Effector memory CD4-positive, alpha-beta T cell (primary cell): ENCODE data around the gene SLC25A33.

Source experiments
- DNase-seq, 3 donors: peaks; one replicate each; pipeline ENCODE4 v3.0.0-alpha.2; 2020
- H3K27ac ChIP-seq: 2 replicates; pipeline ENCODE4 v1.7.0; 2013; ENCODE audit warnings: mild to moderate bottlenecking, low read length, moderate library complexity; ENCODE audit not compliant: insufficient read depth, poor library complexity, severe bottlenecking
- H3K27me3 ChIP-seq: replicated peaks from 2 replicates; pipeline ENCODE4 v1.7.0; 2013; ENCODE audit warnings: mild to moderate bottlenecking, low read length; ENCODE audit not compliant: insufficient read depth, control insufficient read depth, poor library complexity, severe bottlenecking
- H3K36me3 ChIP-seq: 2 replicates; pipeline ENCODE4 v1.7.0; 2013; ENCODE audit warnings: mild to moderate bottlenecking, low read length, moderate library complexity; ENCODE audit not compliant: control insufficient read depth, insufficient read depth
- H3K4me1 ChIP-seq: 2 replicates; pipeline ENCODE4 v1.7.0; 2013; ENCODE audit warnings: low read length, mild to moderate bottlenecking; ENCODE audit not compliant: control insufficient read depth, insufficient read depth, poor library complexity, severe bottlenecking
- H3K4me3 ChIP-seq: 2 replicates; pipeline ENCODE4 v1.7.0; 2013; ENCODE audit warnings: low read length, low read depth, mild to moderate bottlenecking; ENCODE audit not compliant: insufficient read depth, poor library complexity, severe bottlenecking
- H3K9me3 ChIP-seq: 2 replicates; pipeline ENCODE4 v1.7.0; 2013; ENCODE audit warnings: mild to moderate bottlenecking, low read length, moderate library complexity; ENCODE audit not compliant: control insufficient read depth

The SLC25A33 gene

DNA sequence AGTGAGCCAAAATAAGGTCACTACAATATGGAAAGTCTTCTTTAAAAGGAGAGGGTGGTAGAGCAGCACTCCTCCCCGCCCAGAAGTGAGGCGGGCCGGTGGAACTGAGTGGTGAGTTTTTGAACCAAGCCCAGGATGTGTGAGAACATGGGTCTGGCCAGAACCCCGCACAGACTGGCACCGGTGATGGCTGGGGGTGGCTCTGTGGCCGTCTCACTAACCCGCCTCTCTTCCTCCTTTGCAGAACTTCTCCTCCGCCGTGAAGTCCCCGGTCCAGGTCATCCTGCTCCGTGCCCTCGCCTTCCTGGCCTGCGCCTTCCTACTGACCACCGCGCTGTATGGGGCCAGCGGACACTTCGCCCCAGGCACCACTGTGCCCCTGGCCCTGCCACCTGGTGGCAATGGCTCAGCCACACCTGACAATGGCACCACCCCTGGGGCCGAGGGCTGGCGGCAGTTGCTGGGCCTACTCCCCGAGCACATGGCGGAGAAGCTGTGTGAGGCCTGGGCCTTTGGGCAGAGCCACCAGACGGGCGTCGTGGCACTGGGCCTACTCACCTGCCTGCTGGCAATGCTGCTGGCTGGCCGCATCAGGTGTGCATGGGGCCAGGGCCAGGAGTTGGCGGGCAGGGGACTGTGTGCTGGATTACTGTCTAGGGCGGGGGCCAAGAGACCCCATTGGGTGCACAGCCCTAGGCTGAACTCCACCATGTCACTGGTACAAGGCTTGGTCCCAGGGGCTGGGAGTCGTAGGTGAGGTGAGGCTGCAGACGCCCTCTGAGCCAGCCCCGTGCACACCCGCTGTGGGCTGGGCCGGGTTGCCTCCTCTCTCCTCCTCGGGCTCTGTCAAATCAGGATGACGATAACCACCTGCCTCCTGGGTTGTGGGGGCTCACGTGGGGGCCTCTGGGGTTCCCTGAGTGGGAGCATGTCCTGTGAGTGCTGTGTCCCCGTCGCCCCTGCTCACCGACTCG, 61.9 kb downstream of the SLC25A33 start:
- peaks cover 24% of the 10 kb centered on the region for H3K36me3 ChIP-seq

GRCh38 chr1:9601942-9602793, 62.9 kb downstream of the SLC25A33 start:
- Histone ChIP-seq H3K9me3 (no peaks in the 10 kb centered on the region), H3K36me3 (peaks cover 23% of the 10 kb centered on the region), H3K4me3 (no peak overlapping the region), H3K27ac (no peak overlapping the region), H3K4me1 (no peaks in the 10 kb centered on the region), H3K27me3 (no peaks in the 10 kb centered on the region)
- no peak for DNase-seq

More for the DNA sequence above, 61.9 kb downstream of the SLC25A33 start:
- no peak for DNase-seq
- Histone ChIP-seq H3K27ac (no peak overlapping the region), H3K27me3 (no peaks in the 10 kb centered on the region), H3K4me3 (no peak overlapping the region), H3K4me1 (no peaks in the 10 kb centered on the region), H3K9me3 (no peaks in the 10 kb centered on the region)

DNA sequence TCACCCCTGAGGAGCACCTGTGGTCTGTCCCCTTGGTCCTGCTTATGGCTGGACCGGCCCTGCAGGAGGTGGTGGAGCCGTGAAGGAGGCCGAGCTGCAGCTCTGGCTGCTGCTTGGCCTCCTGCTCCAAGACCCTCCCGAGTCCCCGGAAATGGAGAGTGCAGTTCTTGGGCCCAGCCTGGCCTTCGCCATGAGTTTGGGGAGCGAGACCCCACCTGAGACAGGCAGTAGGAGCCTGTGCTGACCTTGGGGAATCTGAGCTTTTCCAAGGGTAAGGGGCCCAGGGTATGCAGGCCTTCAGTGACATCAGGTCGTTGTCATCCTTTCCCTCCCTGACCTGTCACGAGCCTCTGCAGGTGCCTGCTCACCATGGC, 63.5 kb downstream of the SLC25A33 start:
- DNase-seq = no peak
- H3K27me3 ChIP-seq = no peaks in the 10 kb centered on the region
- H3K4me3 ChIP-seq = no peak overlapping the region
- H3K9me3 ChIP-seq = no peaks in the 10 kb centered on the region
- H3K4me1 ChIP-seq = no peaks in the 10 kb centered on the region
- H3K27ac ChIP-seq = no peak overlapping the region
- peaks cover 17% of the 10 kb centered on the region for H3K36me3 ChIP-seq

- Histone ChIP-seq H3K4me3 (no peak overlapping the region), H3K9me3 (no peaks in the 10 kb centered on the region), H3K36me3 (peaks cover 12% of the 10 kb centered on the region), H3K4me1 (no peaks in the 10 kb centered on the region), H3K27me3 (no peaks in the 10 kb centered on the region), H3K27ac (no peak overlapping the region)
- DNase-seq = no peak
Measured at GRCh38 chr1:9603307-9603706, 64.0 kb downstream of the SLC25A33 start.

- no peaks in the 10 kb centered on the region for H3K9me3 ChIP-seq
- peaks cover 12% of the 10 kb centered on the region for H3K36me3 ChIP-seq
- no peaks in the 10 kb centered on the region for H3K4me1 ChIP-seq
- DNase-seq = no peak
- no peak overlapping the region for H3K4me3 ChIP-seq
- H3K27ac ChIP-seq = no peak overlapping the region
- H3K27me3 ChIP-seq = no peaks in the 10 kb centered on the region
Measured at GRCh38 chr1:9603766-9604753, 64.8 kb downstream of the SLC25A33 start.

DNA sequence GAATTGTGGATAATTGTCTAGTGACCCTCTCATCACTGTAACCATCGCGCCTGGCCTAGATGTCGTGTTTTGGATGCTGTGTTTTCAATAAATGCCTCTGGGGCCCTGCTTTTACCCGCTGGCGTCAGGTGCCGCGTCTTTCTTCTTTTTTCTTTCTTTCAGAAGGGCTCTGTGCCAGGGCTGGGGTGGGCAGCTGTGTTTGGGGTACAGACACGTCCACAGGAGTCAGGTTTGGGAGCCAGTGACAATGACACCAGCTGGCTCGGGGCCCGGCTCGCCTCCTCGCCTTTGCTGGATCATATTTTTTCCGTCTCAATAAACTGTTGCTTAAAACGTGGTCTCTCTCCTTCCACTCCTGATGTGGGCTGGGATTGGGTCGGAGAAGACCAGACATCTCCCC, 65.6 kb downstream of the SLC25A33 start:
- Histone ChIP-seq H3K36me3 (peaks cover 12% of the 10 kb centered on the region), H3K27ac (no peak overlapping the region), H3K4me3 (no peak overlapping the region), H3K27me3 (no peaks in the 10 kb centered on the region), H3K9me3 (no peaks in the 10 kb centered on the region), H3K4me1 (no peaks in the 10 kb centered on the region)
- no peak for DNase-seq

GRCh38 chr1:9605946-9606455, 66.7 kb downstream of the SLC25A33 start:
- H3K36me3 ChIP-seq = peaks cover 9% of the 10 kb centered on the region
- H3K9me3 ChIP-seq = no peaks in the 10 kb centered on the region
- no peaks in the 10 kb centered on the region for H3K4me1 ChIP-seq

DNA sequence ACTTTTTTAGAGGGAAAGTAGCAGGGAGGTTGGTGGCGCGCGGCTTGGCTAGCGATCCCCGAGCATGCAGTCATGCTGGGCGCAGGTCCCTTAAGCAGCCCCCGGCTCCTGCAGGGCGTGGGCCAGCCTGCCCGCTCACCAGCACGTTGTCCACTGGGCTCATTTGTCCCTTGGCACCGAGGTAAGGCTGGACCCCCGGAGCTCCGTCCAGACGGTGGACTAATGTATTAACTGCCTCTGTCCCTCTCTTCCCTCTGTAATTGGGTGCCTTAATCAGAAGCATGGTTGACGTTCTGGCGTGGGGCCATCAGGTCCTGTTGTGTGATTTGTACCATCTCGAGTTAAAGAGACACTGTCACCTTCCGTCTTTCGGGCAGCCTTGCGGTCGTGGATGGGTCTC, 67.2 kb downstream of the SLC25A33 start:
- Histone ChIP-seq H3K9me3 (no peaks in the 10 kb centered on the region), H3K4me1 (no peaks in the 10 kb centered on the region), H3K27me3 (no peaks in the 10 kb centered on the region), H3K36me3 (peaks cover 4% of the 10 kb centered on the region), H3K4me3 (no peak overlapping the region), H3K27ac (no peak overlapping the region)
- DNase-seq = no peak

More at GRCh38 chr1:9605946-9606455, 66.7 kb downstream of the SLC25A33 start:
- Histone ChIP-seq H3K27ac (no peak overlapping the region), H3K4me3 (no peak overlapping the region), H3K27me3 (no peaks in the 10 kb centered on the region)
- no peak for DNase-seq

- Histone ChIP-seq H3K27ac (no peak overlapping the region), H3K4me1 (no peaks in the 10 kb centered on the region), H3K27me3 (no peaks in the 10 kb centered on the region), H3K9me3 (no peaks in the 10 kb centered on the region), H3K4me3 (no peak overlapping the region), H3K36me3 (no peaks in the 10 kb centered on the region)
- DNase-seq = no peak
Measured at GRCh38 chr1:9606948-9607347, 67.7 kb downstream of the SLC25A33 start.
